Liver (tissue), 3 donors: ENCODE results near the gene FAM78A.

Experiments
- CTCF ChIP-seq: fragments of 150-350 bp; IDR thresholded peaks from 2 replicates; pipeline ENCODE4 v1.5.1; 2017; ENCODE audit warnings: improper control_type of control experiment, low read depth, low read length; ENCODE audit not compliant: missing input control
- EGR1 ChIP-seq, 2 donors: IDR thresholded peaks; 2 replicates each; pipeline ENCODE4 v1.6.1; 2016 to 2018; ENCODE audit warnings: antibody characterized with exemption in 2 of 2, low read depth in 2 of 2
- HNF4G ChIP-seq: IDR thresholded peaks from 2 replicates; pipeline ENCODE4 v1.6.1; 2016; ENCODE audit warnings: antibody characterized with exemption
- SP1 ChIP-seq: IDR thresholded peaks from 2 replicates; pipeline ENCODE4 v1.6.1; 2018; ENCODE audit warnings: antibody characterized with exemption, mild to moderate bottlenecking
- YY1 ChIP-seq: IDR thresholded peaks from 2 replicates; pipeline ENCODE4 v1.6.1; 2016; ENCODE audit warnings: antibody characterized with exemption, mild to moderate bottlenecking
- TF ChIP-seq, protein P1 (sequence below): IDR thresholded peaks from 2 replicates; pipeline ENCODE4 v1.6.1; 2016; ENCODE audit warnings: antibody characterized with exemption
- donor health status: healthy.
- donor health status: healthy.

GRCh38 chr9:131318231-131319085 lies 42.1 kb upstream of the FAM78A start:
- TF ChIP-seq CTCF: no peak
- TF ChIP-seq YY1: no peak
- TF ChIP-seq EGR1 (IDR thresholded peaks at IDR 0.05; ENCODE audit: low read depth in 2 of 2): no peak
- no peak for TF ChIP-seq HNF4G
- TF ChIP-seq SP1: no peak
- TF ChIP-seq, protein P1, sequence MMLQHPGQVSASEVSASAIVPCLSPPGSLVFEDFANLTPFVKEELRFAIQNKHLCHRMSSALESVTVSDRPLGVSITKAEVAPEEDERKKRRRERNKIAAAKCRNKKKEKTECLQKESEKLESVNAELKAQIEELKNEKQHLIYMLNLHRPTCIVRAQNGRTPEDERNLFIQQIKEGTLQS: no peak
